GM19035 (cell line): Measurements from ENCODE around the gene IFT80.
"Not testable (repeated sequence)": the region's sequence is repeated elsewhere in the genome, so short reads cannot be mapped to it uniquely, and the experiment has no call there.

Experiments
- ATAC-seq: cut with Tn5 transposase; IDR thresholded peaks from one replicate; pipeline ENCODE4 v1.9.1; 2021; ENCODE audit not compliant: unreplicated experiment

Gene IFT80

DNA sequence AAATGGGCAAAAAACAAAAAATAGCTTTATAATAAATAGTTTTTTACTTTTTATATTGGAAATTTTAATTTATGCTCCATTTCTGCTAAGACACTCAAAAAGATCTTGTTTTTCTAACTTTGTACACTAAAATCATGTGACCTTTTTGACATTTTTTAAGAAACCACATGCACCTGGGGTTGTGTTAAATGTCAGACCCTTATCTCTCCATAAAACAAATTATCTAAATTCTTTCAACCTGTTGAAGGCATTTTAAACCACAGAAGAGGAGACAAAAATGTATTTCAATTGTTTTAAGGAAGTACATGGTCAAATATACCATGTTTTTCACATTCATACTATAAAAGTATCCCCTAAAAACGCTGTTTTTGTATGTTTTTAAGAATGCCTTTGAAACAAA is 29.2 kb downstream of the IFT80 start:
- no peak for ATAC-seq

- ATAC-seq, result no peak
Measured at GRCh38 chr3:160368804-160369203, 30.2 kb downstream of the IFT80 start.

DNA sequence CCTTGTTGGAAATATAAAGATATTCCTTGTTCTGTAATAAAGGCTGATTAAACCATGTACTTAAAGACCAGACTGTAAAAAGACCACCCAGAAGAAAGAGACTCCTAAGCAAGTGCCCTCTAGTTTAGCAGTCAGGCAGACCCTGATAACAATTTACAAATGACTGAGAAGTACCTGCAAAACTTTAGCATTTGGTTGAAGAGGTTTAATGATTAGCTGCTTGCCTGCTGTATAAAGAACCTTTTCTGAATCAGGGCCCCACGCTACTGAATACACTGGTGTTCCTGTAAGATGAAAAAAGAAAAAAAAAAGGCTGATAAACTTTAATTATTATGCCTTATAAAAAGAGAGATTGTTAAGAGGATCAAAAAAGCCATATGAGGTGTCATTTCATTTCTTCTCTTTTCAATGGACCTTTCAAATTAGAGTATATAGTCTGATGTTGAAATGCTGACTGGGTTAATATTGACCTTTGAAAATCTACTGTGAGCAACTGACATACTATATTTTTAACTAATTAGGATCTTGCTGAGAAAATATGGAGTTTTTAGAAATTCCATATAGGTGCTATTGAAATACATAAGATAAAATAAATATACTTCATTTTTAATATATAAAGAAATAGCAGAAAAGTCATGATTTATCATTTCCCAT is 33.0 kb downstream of the IFT80 start:
- ATAC-seq, result no peak

GRCh38 chr3:160362896-160363295 is 36.1 kb downstream of the IFT80 start:
- not testable (repeated sequence) for ATAC-seq

GRCh38 chr3:160355826-160356225 is 43.2 kb downstream of the IFT80 start:
- ATAC-seq, result no peak

- no peak for ATAC-seq
Measured at GRCh38 chr3:160346511-160346910, 52.5 kb downstream of the IFT80 start.

- no peak for ATAC-seq
Measured at GRCh38 chr3:160343132-160343531, 55.9 kb downstream of the IFT80 start.

- no peak for ATAC-seq
Measured at GRCh38 chr3:160340351-160340750, 58.7 kb downstream of the IFT80 start.

- ATAC-seq, result no peak
Measured at GRCh38 chr3:160331127-160331937, 67.7 kb downstream of the IFT80 start.

DNA sequence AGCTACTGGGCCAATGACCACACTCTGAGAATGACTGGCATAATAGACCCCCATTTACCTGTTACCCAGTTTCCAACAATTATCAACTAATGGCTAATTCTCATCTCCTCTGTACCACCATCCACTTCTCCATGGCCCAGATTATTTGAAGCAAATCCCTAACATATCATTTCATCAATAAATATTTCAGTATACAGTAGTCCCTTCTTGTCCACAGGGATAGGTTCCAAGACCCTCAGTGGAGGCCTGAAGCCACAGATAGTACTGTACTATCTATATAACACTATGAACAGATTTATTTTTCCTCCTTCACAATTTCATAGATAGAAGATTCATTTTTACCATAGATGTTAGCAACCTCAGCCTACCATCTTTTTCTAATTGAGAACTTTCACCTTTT is 68.3 kb downstream of the IFT80 start:
- ATAC-seq, result no peak

DNA sequence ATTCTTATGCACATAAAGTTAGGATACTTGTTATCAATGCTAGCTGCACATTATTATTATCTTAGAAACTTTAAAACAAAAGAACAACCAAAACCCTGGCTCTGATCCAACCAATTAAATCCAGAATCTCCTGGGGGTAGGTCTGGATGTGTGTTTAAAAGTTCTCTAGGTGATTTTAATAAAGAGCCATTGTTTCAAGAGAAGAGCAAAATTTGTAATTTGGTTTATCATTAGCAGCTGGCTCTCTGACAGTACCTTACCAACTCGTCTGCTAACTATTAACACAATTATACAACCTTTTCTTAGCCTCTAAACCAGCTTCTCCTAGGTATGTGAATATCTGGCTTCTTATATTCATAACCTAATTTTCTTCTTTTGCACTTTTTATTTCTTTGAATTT is 68.9 kb downstream of the IFT80 start:
- no peak for ATAC-seq

DNA sequence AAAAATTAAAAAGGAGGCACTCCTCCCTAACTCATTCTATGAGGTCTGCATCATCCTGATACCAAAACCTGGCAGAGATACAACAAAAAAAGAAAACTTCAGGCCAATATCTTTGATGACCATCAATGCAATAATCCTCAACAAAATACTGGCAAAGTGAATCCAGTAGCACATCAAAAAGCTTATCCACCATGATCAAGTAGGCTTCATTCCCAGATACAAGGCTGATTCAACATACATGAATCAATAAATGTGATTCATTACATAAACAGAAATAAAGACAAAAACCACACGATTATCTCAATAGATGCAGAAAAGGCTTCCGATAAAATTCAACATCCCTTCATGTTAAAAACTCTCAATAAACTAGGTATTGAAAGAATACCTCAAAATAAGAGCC is 72.7 kb downstream of the IFT80 start:
- ATAC-seq, result not testable (repeated sequence)

GRCh38 chr3:160321821-160322220 is 77.2 kb downstream of the IFT80 start:
- ATAC-seq, result not testable (repeated sequence)

- ATAC-seq, result no peak
Measured at GRCh38 chr3:160319322-160319721, 79.7 kb downstream of the IFT80 start.

- ATAC-seq, result no peak
Measured at GRCh38 chr3:160314995-160315394, 84.0 kb downstream of the IFT80 start.

DNA sequence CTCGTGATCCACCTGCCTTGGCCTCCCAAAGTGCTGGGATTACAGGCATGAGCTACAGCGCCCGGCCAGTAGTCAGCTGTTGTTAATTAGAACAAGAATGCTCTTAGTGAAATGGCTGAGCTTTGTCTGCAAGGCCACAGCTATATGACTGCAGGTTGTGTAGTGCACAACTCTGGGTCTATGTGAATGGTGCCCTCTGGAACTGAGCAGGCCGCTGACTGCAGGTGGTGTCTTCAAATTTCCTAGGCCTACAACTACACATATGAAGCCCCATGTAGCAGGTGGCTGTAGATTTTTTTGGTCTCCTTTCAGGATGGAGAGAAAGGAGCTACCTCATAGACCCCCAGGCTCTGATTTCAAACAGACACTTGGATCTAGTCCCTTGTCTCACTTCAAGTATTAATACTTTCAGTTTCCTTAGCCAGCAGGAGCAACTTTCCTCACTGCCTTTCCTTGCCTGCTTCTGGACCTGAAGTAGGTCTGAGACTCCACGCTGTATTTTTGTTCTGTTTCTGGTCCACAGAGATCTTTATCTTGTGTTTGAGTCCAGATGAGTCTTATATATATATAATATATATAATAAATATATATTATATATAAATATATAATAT is 86.9 kb downstream of the IFT80 start:
- ATAC-seq, result no peak

GRCh38 chr3:160302806-160303205 is 96.2 kb downstream of the IFT80 start:
- ATAC-seq, result no peak

DNA sequence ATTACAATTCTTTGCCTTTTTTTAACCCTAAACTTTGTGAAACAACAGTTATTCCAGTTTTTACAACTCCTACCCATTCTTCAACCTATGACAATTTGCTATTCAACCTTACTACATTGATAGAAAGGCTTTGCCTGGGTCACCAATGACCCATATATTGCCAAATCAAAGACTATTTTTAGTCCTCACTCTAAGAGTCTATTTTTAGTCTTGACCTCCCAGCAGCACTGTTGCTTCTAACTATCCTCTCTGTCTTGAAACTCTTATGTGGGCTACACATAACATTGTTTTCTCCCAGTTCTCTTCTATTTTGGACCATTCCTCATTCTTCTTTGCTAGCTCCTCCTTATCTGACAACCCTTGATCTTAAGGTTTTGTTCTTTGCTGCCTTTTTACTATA is 102.4 kb downstream of the IFT80 start:
- no peak for ATAC-seq

- no peak for ATAC-seq
Measured at GRCh38 chr3:160291909-160292299, 107.1 kb downstream of the IFT80 start.

- ATAC-seq, result no peak
Measured at GRCh38 chr3:160291290-160291908, 107.6 kb downstream of the IFT80 start.

GRCh38 chr3:160287666-160288065 is 111.4 kb downstream of the IFT80 start:
- ATAC-seq, result no peak

- ATAC-seq, result no peak
Measured at GRCh38 chr3:160286231-160286630, 112.8 kb downstream of the IFT80 start.
